ENCODE data around the gene PDGFRB. TPM values are rescaled to one million over a fixed set of nuclear protein-coding genes. Genes with fewer than 3 reads are reported as not detected.

The PDGFRB gene
- polyA plus RNA-seq, 1 donor (not counting 4 experiments of a cell fraction or from before 2014, with no cell fraction given) = 0.14 TPM

DNA sequence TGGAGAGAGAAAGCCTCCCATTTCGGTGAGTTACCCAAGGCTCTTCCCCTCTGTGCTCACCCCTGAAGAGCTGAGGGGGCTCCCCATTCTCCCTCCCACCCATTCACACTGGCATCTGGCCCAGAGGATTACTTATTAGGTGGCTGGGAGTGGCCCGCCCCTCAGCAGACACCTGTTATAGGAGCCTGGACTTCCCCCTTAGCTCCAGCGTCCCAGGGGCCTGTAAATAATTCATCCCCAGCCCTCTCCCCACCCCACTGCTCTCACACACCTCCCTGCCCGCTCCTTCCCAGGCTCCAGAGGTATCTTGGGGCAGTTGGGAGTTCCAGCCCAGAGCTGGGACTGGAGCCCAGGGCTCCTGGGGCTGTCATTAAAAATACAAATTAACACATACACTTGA is 22.6 kb upstream of the PDGFRB start:
- H3K9me3 ChIP-seq (ENCODE audit: control insufficient read depth, low read depth, low read length) = no peaks in the 10 kb centered on the region
- H3K4me2 ChIP-seq (ENCODE audit: control insufficient read depth, extremely low read depth, insufficient read depth, low read depth, low read length) = no peak overlapping the region
- no peaks in the 10 kb centered on the region for H4K20me1 ChIP-seq (ENCODE audit: control insufficient read depth, extremely low read depth, insufficient read depth, low read length)
- no peaks in the 10 kb centered on the region for H3K4me1 ChIP-seq (ENCODE audit: control insufficient read depth, extremely low read depth, insufficient read depth, low read length)
- H3K36me3 ChIP-seq (ENCODE audit: control insufficient read depth in 2 of 2, extremely low read depth in 1 of 2, insufficient read depth in 2 of 2, low read length in 2 of 2) = no peaks in the 10 kb centered on the region
- no peak overlapping the region for H2AFZ ChIP-seq (ENCODE audit: control insufficient read depth, low read length)
- no peak overlapping the region for H3K9ac ChIP-seq (ENCODE audit: control insufficient read depth, extremely low read depth, insufficient read depth, low read length)
- H3K9me1 ChIP-seq (ENCODE audit: control insufficient read depth, extremely low read depth, insufficient read depth, low read length) = no peaks in the 10 kb centered on the region
- no peak for DNase-seq (ENCODE audit: low read depth, low spot score)
- H3K27me3 ChIP-seq (ENCODE audit: control insufficient read depth, extremely low read depth, insufficient read depth, low read length) = peaks cover 7% of the 10 kb centered on the region
- TF ChIP-seq, protein P1, sequence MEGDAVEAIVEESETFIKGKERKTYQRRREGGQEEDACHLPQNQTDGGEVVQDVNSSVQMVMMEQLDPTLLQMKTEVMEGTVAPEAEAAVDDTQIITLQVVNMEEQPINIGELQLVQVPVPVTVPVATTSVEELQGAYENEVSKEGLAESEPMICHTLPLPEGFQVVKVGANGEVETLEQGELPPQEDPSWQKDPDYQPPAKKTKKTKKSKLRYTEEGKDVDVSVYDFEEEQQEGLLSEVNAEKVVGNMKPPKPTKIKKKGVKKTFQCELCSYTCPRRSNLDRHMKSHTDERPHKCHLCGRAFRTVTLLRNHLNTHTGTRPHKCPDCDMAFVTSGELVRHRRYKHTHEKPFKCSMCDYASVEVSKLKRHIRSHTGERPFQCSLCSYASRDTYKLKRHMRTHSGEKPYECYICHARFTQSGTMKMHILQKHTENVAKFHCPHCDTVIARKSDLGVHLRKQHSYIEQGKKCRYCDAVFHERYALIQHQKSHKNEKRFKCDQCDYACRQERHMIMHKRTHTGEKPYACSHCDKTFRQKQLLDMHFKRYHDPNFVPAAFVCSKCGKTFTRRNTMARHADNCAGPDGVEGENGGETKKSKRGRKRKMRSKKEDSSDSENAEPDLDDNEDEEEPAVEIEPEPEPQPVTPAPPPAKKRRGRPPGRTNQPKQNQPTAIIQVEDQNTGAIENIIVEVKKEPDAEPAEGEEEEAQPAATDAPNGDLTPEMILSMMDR (optimal IDR thresholded peaks at IDR 0.05 in 1 of 3, IDR thresholded peaks at IDR 0.05 in 1 of 3, conservative IDR thresholded peaks at IDR 0.05 in 1 of 3; ENCODE audit: extremely low read depth in 1 of 3, insufficient read depth in 2 of 3, low read length in 3 of 3) = no peak
- no peak for TF ChIP-seq EZH2 (IDR thresholded peaks at IDR 0.05; ENCODE audit: low read length)
- dilution Hi-C loops (cut with MboI; ENCODE audit: extremely low pct_ligation_motif_present, low sequenced_read_pairs) = no loop called here
- H3K79me2 ChIP-seq (ENCODE audit: control insufficient read depth, insufficient read depth, low read length) = no peaks in the 10 kb centered on the region
- no peak overlapping the region for H3K27ac ChIP-seq (ENCODE audit: control insufficient read depth, insufficient read depth, low read length)
- no peak overlapping the region for H3K4me3 ChIP-seq (ENCODE audit: control insufficient read depth in 2 of 3, extremely low read depth in 1 of 3, insufficient read depth in 2 of 3, low read depth in 1 of 3, low read length in 3 of 3)
- FAIRE-seq = no peak

- no peaks in the 10 kb centered on the region for H3K36me3 ChIP-seq (ENCODE audit: control insufficient read depth in 2 of 2, extremely low read depth in 1 of 2, insufficient read depth in 2 of 2, low read length in 2 of 2)
- FAIRE-seq = no peak
- H3K9me3 ChIP-seq (ENCODE audit: control insufficient read depth, low read depth, low read length) = no peaks in the 10 kb centered on the region
- TF ChIP-seq EZH2 (IDR thresholded peaks at IDR 0.05; ENCODE audit: low read length) = no peak
- TF ChIP-seq, protein P1 (optimal IDR thresholded peaks at IDR 0.05 in 1 of 3, IDR thresholded peaks at IDR 0.05 in 1 of 3, conservative IDR thresholded peaks at IDR 0.05 in 1 of 3; ENCODE audit: extremely low read depth in 1 of 3, insufficient read depth in 2 of 3, low read length in 3 of 3) = no peak
- no peak for DNase-seq (ENCODE audit: low read depth, low spot score)
- no peak overlapping the region for H3K4me2 ChIP-seq (ENCODE audit: control insufficient read depth, extremely low read depth, insufficient read depth, low read depth, low read length)
- peaks cover 7% of the 10 kb centered on the region for H3K27me3 ChIP-seq (ENCODE audit: control insufficient read depth, extremely low read depth, insufficient read depth, low read length)
- H3K9me1 ChIP-seq (ENCODE audit: control insufficient read depth, extremely low read depth, insufficient read depth, low read length) = no peaks in the 10 kb centered on the region
- no peaks in the 10 kb centered on the region for H3K4me1 ChIP-seq (ENCODE audit: control insufficient read depth, extremely low read depth, insufficient read depth, low read length)
- dilution Hi-C loops (cut with MboI; ENCODE audit: extremely low pct_ligation_motif_present, low sequenced_read_pairs) = no loop called here
- H2AFZ ChIP-seq (ENCODE audit: control insufficient read depth, low read length) = no peak overlapping the region
- H3K27ac ChIP-seq (ENCODE audit: control insufficient read depth, insufficient read depth, low read length) = no peak overlapping the region
- H3K9ac ChIP-seq (ENCODE audit: control insufficient read depth, extremely low read depth, insufficient read depth, low read length) = no peak overlapping the region
- no peaks in the 10 kb centered on the region for H3K79me2 ChIP-seq (ENCODE audit: control insufficient read depth, insufficient read depth, low read length)
- no peak overlapping the region for H3K4me3 ChIP-seq (ENCODE audit: control insufficient read depth in 2 of 3, extremely low read depth in 1 of 3, insufficient read depth in 2 of 3, low read depth in 1 of 3, low read length in 3 of 3)
- H4K20me1 ChIP-seq (ENCODE audit: control insufficient read depth, extremely low read depth, insufficient read depth, low read length) = no peaks in the 10 kb centered on the region
These were observed 22.1 kb upstream of the PDGFRB start for GRCh38 chr5:150177721-150178120.
